K562 (cell line): ENCODE measurements around the gene SH3BGRL3. TPM values are rescaled to one million over a fixed set of nuclear protein-coding genes. Genes with fewer than 3 reads are reported as not detected.

Experiments used
- ARNT ChIP-seq, 2 experiments: fragments of 450-650 bp; IDR thresholded peaks; 2 replicates each; pipeline ENCODE4 v1.6.1; 2016; ENCODE audit warnings: mild to moderate bottlenecking in 1 of 2
- ATF3 ChIP-seq, 2 experiments: fragments of 450-650 bp in 1 of 2; sonication (generic) in 1 of 2; formaldehyde crosslinking in 1 of 2; IDR thresholded peaks in 1 of 2; conservative IDR thresholded peaks in 1 of 2; 2 replicates each; pipeline versions ENCODE4 v1.6.1 to v1.8.1; 2016 to 2023; ENCODE audit warnings: mild to moderate bottlenecking in 2 of 2, moderate library complexity in 2 of 2, inconsistent platforms in 1 of 2, missing genetic modification reagents in 1 of 2
- BRF1 ChIP-seq: IDR thresholded peaks from 3 replicates; pipeline ENCODE4 v1.6.1; 2011; ENCODE audit warnings: borderline replicate concordance, mild to moderate bottlenecking; ENCODE audit not compliant: insufficient read length; ENCODE audit errors: extremely low read depth
- CC2D1A ChIP-seq: fragments of 450-650 bp; IDR thresholded peaks from 2 replicates; pipeline ENCODE4 v1.6.1; 2017; ENCODE audit warnings: mild to moderate bottlenecking
- CLOCK ChIP-seq: fragments of 250-450 bp; sonication (Bioruptor Pico); IDR thresholded peaks from 2 replicates; pipeline ENCODE4 v1.4.0; 2020; ENCODE audit warnings: mild to moderate bottlenecking, moderate library complexity, borderline replicate concordance
- IFI16 ChIP-seq: fragments of 250-450 bp; sonication (Bioruptor Pico); IDR thresholded peaks from 2 replicates; pipeline ENCODE4 v2.1.2; 2022; ENCODE audit warnings: mild to moderate bottlenecking, inconsistent platforms
- JUNB ChIP-seq: fragments of 450-650 bp; formaldehyde crosslinking; conservative IDR thresholded peaks from 2 replicates; pipeline ENCODE4 v1.4.0; 2020; ENCODE audit warnings: mild to moderate bottlenecking
- MCM5 ChIP-seq: fragments of 450-650 bp; IDR thresholded peaks from 2 replicates; pipeline ENCODE4 v1.6.1; 2016; ENCODE audit warnings: low read depth
- NR3C1 ChIP-seq: sonication (generic); formaldehyde crosslinking; IDR thresholded peaks from 2 replicates; pipeline ENCODE4 v1.8.1; 2022; ENCODE audit warnings: missing genetic modification reagents
- RBM14 ChIP-seq: fragments of 200-400 bp; formaldehyde crosslinking; IDR thresholded peaks from 2 replicates; pipeline ENCODE4 v1.6.1; 2018; ENCODE audit warnings: low read depth, mild to moderate bottlenecking, low read length, moderate library complexity, borderline replicate concordance; ENCODE audit not compliant: insufficient read depth
- SIX5 ChIP-seq, 2 experiments: IDR thresholded peaks; 2 replicates each; pipeline ENCODE4 v1.6.1; 2011; ENCODE audit warnings: low read length in 2 of 2, borderline replicate concordance in 1 of 2, low read depth in 1 of 2, mild to moderate bottlenecking in 1 of 2, moderate library complexity in 1 of 2; ENCODE audit not compliant: insufficient read depth in 1 of 2
- SMAD1 ChIP-seq: fragments of 150-350 bp; IDR thresholded peaks from 2 replicates; pipeline ENCODE4 v1.6.1; 2014; ENCODE audit warnings: low read length, low read depth; ENCODE audit not compliant: partially characterized antibody
- TAL1 ChIP-seq: fragments of 450-650 bp; IDR thresholded peaks from 2 replicates; pipeline ENCODE4 v1.6.1; 2016; ENCODE audit warnings: mild to moderate bottlenecking
- THAP7 ChIP-seq: fragments of 250-450 bp; sonication (Bioruptor Pico); IDR thresholded peaks from 2 replicates; pipeline ENCODE4 v1.5.0; 2021
- ZBTB8A ChIP-seq: fragments of 450-650 bp; IDR thresholded peaks from 2 replicates; pipeline ENCODE4 v1.6.1; 2018; ENCODE audit warnings: mild to moderate bottlenecking, moderate library complexity; ENCODE audit not compliant: partially characterized antibody
- ZNF780A ChIP-seq: fragments of 250-450 bp; sonication (Bioruptor Pico); IDR thresholded peaks from 2 replicates; pipeline ENCODE4 v1.5.0; 2021; ENCODE audit warnings: mild to moderate bottlenecking
- polyA plus RNA-seq, 8 experiments: library from polyadenylated mRNA; depleted of rRNA in 4 of 8; stranded (reverse) in 5 of 8; unstranded in 3 of 8; fragments of >200 nt; fragmentation: Nextera tagmentation in 2 of 8; fragmentation: Illumina TruSeq in 1 of 8; extraction: Ambion mirVana in 2 of 8; extraction: Trizol in 1 of 8; gene quantifications; 2 replicates each; pipeline versions ENCODE4 v1.2.1 to v1.2.3, GENCODE V29; 2011 to 2014; ENCODE audit warnings: inconsistent platforms in 1 of 8, missing spikeins in 1 of 8
- total RNA-seq, 7 experiments: library from RNA; depleted of rRNA in 6 of 7; stranded (reverse); fragments of >200 nt in 6 of 7; fragmentation: Illumina TruSeq in 2 of 7; extraction: Trizol in 2 of 7; gene quantifications; 2 replicates each; pipeline versions ENCODE4 v1.2.1 to v1.2.3, GENCODE V29; 2011 to 2021; ENCODE audit warnings: low replicate concordance in 1 of 7
- TF ChIP-seq, protein P1 (sequence below): sonication (generic); formaldehyde crosslinking; IDR thresholded peaks from 2 replicates; pipeline ENCODE4 v1.8.1; 2023; ENCODE audit warnings: mild to moderate bottlenecking, missing genetic modification reagents
- TF ChIP-seq, protein P2 (sequence below): fragments of 450-650 bp; conservative IDR thresholded peaks from 2 replicates; pipeline ENCODE4 v1.6.1; 2016; ENCODE audit warnings: missing genetic modification characterization, low read depth, mild to moderate bottlenecking, control low read depth, missing compliant biosample characterization

SH3BGRL3 gene
- total and polyA plus RNA-seq, 9 of the 15 experiments (the other 6 are each of a cell fraction or from before 2014, with no cell fraction given) = 30.3 to 140 (median 54.2) TPM

- TF ChIP-seq, protein P1, sequence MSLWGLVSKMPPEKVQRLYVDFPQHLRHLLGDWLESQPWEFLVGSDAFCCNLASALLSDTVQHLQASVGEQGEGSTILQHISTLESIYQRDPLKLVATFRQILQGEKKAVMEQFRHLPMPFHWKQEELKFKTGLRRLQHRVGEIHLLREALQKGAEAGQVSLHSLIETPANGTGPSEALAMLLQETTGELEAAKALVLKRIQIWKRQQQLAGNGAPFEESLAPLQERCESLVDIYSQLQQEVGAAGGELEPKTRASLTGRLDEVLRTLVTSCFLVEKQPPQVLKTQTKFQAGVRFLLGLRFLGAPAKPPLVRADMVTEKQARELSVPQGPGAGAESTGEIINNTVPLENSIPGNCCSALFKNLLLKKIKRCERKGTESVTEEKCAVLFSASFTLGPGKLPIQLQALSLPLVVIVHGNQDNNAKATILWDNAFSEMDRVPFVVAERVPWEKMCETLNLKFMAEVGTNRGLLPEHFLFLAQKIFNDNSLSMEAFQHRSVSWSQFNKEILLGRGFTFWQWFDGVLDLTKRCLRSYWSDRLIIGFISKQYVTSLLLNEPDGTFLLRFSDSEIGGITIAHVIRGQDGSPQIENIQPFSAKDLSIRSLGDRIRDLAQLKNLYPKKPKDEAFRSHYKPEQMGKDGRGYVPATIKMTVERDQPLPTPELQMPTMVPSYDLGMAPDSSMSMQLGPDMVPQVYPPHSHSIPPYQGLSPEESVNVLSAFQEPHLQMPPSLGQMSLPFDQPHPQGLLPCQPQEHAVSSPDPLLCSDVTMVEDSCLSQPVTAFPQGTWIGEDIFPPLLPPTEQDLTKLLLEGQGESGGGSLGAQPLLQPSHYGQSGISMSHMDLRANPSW (CRISPR knock-in tag) = peak; percentile 86; the same call in 1 of the 2 replicates
- TF ChIP-seq, protein P2, sequence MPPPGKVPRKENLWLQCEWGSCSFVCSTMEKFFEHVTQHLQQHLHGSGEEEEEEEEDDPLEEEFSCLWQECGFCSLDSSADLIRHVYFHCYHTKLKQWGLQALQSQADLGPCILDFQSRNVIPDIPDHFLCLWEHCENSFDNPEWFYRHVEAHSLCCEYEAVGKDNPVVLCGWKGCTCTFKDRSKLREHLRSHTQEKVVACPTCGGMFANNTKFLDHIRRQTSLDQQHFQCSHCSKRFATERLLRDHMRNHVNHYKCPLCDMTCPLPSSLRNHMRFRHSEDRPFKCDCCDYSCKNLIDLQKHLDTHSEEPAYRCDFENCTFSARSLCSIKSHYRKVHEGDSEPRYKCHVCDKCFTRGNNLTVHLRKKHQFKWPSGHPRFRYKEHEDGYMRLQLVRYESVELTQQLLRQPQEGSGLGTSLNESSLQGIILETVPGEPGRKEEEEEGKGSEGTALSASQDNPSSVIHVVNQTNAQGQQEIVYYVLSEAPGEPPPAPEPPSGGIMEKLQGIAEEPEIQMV (tag) = no peak
- TF ChIP-seq RBM14 = no peak
- no peak for TF ChIP-seq MCM5
- TF ChIP-seq SMAD1 = no peak
- no peak for TF ChIP-seq THAP7 (CRISPR knock-in tag)
- TF ChIP-seq NR3C1 = no peak
- no peak for TF ChIP-seq ARNT (IDR thresholded peaks at IDR 0.05)
- TF ChIP-seq IFI16 (CRISPR knock-in tag) = no peak
- TF ChIP-seq BRF1 = no peak
- no peak for TF ChIP-seq JUNB (CRISPR knock-in tag)
- no peak for TF ChIP-seq TAL1
- TF ChIP-seq SIX5 (IDR thresholded peaks at IDR 0.05; ENCODE audit: borderline replicate concordance in 1 of 2, insufficient read depth in 1 of 2, low read depth in 1 of 2, low read length in 2 of 2) = no peak; a peak in 1 of 4 replicates
- TF ChIP-seq ATF3 (IDR thresholded peaks at IDR 0.05) = peak; percentile 47; the same call in 1 of the 2 replicates
- no peak for TF ChIP-seq ATF3 (CRISPR knock-in tag; conservative IDR thresholded peaks at IDR 0.05)
- no peak for TF ChIP-seq CC2D1A
- no peak for TF ChIP-seq CLOCK (CRISPR knock-in tag)
- no peak for TF ChIP-seq ZBTB8A
- no peak for TF ChIP-seq ZNF780A (CRISPR knock-in tag)
Observed at GRCh38 chr1:26306290-26307229, 26.7 kb downstream of the SH3BGRL3 start, which contains the start of gene UBXN11 (continued).
